Brain pericyte (primary cell): ENCODE data around the gene NADK2.
A peak's percentile ranks its signal among the peaks of the same experiment; 100 is the strongest.

Source experiments
- DNase-seq: peaks from one replicate; pipeline ENCODE4 v3.0.0-alpha.2; 2012; ENCODE audit warnings: low read depth, low spot score

Gene NADK2

DNA sequence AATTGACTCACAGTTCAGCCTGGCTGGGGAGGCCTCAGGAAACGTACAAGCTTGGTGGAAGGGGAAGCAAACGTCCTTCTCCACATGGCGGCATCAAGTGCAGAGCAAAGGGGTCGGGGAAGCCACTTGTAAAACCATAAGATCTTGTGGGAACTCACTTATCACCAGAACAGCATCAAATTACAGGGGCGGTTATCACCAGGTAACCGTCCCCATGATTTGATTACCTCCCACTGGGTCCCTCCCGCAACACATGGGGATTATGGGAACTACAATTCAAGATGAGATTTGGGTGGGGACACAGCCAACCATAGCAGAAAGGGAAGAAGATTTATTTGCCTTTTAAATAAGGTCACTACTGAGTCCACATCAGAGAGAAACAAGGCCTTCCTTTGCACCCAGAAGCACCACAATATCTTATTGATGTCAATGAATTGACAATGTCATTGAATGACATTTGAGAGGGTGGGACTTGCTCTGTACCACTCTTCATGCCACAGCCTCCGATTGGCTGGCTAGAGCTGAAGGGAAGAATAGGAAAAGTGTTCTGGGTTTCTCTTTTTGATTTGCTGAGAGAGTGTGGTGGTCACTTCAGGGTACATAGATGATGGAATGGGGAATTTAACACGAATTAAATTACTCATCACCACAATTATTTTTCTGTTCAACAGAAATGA, 78.8 kb downstream of the NADK2 start:
- no peak for DNase-seq

GRCh38 chr5:36161361-36161760, 80.4 kb downstream of the NADK2 start:
- DNase-seq = no peak

DNA sequence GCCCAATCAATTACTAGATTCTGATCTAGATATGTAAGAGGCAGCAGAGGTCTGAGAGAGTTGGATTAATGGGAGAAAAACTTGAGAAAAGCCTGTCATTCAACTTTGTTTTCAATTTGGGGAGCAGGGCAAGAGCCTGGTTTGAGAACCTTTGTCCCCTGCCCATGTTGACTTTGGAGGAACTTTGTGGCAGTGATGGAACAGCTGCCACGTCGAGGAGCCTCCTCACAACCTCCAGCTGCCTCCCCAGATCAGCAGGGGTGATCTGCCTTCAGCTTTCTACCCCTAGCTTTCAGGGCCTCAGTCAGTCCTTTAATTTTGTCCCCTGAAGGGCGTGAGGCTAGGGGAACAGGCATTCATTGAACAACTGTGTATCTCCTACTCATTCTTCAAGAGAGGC, 81.1 kb downstream of the NADK2 start:
- no peak for DNase-seq

GRCh38 chr5:36158144-36158543, 83.6 kb downstream of the NADK2 start:
- DNase-seq = no peak

DNA sequence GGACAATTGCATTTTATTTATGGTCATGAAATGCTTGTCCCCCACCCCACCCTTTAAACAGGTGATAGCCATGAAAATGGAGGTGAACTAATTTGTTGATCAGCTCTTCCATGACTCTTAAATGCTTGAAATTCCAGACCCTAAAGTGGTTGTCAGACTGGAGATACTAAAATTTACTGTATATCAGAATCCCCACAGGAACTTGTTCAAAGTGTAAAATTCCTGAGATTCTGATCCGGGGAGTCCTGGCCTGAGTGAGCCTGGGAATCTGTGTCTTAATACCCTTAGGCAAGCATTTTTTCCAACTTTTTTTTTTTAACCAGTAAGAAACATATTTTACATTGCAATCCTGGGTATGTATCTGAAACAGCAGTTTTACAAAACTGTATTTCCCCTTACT, 85.1 kb downstream of the NADK2 start:
- no peak for DNase-seq

DNA sequence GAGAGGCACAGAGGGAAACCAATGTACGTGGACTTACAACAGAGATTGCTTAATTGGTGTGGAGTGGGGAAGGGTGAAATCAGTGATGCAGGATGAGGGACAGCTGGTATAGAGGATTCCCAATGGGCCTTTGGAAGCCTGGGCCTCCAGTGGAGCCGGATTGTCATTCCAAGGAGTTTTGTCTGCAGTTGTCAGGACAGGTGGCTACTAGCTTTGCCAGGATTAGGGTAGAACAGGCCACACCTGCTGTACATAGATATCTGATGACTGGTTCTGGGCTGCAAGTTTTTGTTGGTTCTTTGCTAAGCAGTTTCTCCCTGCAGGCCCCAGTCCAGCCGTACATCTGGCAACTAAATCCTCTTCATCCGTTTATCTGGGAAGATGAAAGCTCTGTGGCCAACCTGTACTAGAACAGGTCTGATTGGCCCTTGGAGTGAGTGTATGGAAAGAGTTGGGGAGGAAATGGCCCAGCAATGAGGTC, 85.6 kb downstream of the NADK2 start:
- DNase-seq = no peak

- DNase-seq = no peak
Observed at GRCh38 chr5:36155291-36155690, 86.4 kb downstream of the NADK2 start.

- DNase-seq = no peak
Observed at GRCh38 chr5:36153726-36154125, 88.0 kb downstream of the NADK2 start.

DNA sequence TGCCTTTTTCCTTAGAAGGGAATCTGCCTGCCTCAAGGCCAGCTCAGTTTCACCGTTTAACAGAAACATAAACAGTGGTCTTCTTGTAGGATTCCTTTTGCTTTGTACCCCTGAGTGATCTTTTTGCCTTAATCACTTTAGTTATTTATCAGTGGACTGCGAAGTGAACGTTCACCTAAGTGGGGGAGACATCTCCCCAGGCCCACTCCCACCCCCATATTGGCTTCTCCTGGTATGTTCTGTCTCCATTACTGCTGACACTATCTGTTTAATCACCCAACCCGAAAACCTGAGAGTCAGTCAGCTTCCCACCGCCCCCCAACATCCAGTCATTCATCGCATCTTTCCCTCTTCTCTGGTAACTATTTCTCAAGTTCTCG, 88.4 kb downstream of the NADK2 start:
- no peak for DNase-seq

DNA sequence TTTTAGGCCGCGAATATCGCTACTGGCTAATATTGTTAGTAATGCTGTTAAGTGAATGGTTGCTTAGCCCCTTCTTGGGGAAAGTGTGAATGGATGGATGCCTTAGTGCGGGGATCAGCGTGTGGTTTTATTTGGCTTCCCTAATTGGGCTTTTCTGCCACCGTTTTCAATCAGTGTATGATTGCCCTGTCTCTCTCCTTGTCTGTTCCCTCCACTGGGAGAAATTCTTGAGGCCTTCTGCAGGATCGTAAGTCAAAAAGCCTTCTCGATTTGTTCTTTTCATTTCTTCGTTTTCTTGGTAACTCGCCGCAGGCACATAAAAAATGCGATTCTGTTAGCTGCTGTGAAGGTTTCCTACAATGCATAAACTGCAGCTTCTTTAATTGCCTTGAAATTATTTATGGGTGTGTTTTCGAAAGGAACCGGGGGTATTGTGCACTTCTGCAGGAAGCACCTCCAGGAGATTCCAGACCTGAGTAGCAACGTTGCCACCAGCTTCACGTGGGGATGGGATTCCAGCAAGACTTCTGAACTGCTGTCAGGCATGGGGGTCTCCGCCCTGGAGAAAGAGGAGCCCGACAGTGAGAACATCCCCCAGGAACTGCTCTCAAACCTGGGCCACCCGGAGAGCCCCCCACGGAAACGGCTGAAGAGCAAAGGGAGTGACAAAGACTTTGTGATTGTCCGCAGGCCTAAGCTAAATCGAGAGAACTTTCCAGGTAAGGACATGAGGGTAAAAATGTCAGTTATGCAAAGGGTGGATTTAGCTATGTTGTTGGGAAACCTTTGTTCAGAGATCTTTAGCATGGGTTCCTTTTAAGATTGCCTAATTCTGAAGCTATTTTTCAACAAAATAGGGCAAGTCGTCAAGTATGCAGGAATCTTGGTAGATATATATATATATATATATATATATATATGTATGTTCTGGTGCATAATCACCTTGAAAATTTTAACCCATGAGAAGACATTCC, 89.1 kb downstream of the NADK2 start:
- DNase-seq = peak; percentile 4

DNA sequence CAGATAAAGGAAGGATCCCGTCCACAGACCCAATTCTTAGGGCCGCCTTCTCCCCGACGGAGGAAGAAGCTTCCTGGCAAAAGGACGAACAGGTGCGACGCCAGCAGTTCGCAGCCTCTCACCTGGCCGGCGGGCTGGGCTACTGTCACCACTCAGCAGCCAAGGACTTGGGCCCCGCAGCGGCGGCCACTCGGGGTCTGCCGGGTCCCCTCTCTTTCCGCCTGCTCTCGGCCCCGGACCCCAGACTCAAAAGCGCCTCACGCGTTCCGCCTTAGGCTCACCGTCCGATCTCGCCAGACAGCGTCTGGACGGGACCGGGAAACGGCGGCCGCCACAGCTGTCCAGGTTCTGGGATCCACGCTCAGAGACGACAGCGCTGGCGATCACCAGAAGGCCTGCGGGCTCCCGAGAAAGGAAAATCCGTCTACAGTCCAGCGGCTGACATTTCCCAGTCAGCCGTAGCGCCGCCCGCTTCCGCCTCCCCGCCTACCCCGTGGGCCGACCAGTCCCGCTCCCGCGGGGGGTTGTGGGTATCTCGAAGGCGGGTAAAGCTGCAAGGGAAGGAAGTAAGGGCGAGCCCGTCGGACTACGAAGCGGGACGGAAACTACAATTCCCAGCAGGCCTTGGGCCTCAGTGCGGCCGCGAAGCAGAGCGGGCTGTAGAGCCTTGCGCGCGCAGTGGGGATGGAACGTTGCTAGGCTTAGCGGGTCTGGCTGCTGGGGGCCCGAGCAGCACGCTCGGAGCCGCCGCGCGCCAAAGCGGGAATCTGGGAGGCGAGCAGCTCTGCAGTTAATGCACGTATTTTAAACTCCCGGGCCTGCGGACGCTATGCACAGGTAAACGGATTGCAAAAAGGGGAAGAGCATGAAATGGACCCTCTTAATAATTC, 90.0 kb downstream of the NADK2 start, which contains the start of the genes LMBRD2 and SKP2:
LMBRD2 (minus strand) TSS at position 454 of the 890 bp plus-strand sequence. CDS start 8,538 bp downstream, outside the sequence.
SKP2 (plus strand) TSS at position 678 of the 890 bp plus-strand sequence; CDS start at position 830, 152 bp downstream.
- DNase-seq = peak; percentile 95

DNA sequence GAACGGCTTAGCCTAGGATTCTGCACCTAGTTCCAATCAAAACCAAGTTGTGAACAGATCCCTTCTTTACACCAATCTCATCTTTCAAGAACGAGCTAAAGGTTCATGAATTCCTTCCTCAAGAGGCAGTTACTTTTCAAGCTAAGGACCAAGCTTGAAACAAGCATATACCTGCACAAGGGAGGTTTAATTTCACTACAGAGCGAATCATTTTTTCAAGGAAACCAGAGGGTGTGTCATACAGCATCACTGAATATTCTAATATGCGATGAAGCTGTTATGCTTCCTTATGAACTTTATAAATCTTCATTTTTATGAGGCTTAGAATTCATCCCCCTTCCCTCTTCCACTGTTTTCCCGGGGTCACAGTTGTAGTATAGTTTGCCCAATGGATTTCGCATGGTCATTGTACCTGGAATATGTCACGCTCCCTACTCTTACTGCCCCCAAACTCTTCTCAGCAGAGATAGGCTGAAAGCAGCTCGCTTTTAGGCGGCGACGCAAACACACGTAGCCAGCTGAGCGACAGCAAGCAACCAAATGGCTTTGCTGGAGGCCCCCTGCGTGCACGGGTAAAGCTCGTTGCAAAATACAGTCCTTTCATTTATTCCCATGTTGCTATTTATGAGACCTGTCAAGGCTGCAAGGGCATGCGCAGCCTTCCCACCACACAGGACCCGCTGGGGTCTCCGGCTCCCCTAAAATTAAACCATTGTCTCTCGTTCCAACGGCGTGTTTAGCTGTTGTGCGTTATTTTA, 90.9 kb downstream of the NADK2 start:
- no peak for DNase-seq

DNA sequence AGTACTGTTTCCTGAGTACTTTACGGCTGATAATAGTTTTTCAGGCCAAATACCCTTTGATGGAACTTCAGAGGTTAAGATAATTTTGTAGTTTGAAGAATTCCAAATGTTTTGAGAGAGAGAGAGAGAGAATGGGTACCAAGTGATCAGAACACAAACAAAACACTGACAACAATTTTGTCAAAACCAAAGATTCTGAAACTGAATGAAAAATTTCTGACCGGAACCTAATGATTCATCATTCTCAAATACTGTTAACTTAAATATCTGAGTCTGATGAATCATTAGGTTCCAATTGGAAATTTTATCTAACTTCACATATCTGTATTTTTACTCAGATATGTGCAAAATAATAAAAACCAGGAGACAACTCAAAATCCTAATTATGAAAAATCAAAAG, 94.0 kb downstream of the NADK2 start:
- DNase-seq = no peak

- no peak for DNase-seq
Observed at GRCh38 chr5:36146390-36146789, 95.3 kb downstream of the NADK2 start.

GRCh38 chr5:36145311-36145710, 96.4 kb downstream of the NADK2 start:
- no peak for DNase-seq
